Ovary (tissue), 9 donors: Measurements from ENCODE around the gene LMX1B. TPM values are rescaled to one million over a fixed set of nuclear protein-coding genes. Genes with fewer than 3 reads are reported as not detected.

Source experiments
- DNase-seq, 5 donors: peaks; one replicate each; pipeline ENCODE4 v3.0.0-alpha.2; 2019 to 2020
- H3K27ac ChIP-seq, 2 donors: fragments of 200-600 bp; one replicate each; pipeline versions ENCODE4 v1.5.1 to v1.8.0; 2019 to 2022
- H3K27me3 ChIP-seq: fragments of 200-600 bp; one replicate; pipeline ENCODE4 v1.8.0; 2022
- H3K36me3 ChIP-seq: fragments of 200-600 bp; sonication (generic); one replicate; pipeline ENCODE4 v1.5.1; 2019
- H3K4me1 ChIP-seq: one replicate; pipeline ENCODE4 v1.8.1; 2013; ENCODE audit warnings: mild to moderate bottlenecking, moderate library complexity; ENCODE audit not compliant: insufficient read depth
- H3K4me3 ChIP-seq: fragments of 200-600 bp; sonication (generic); one replicate; pipeline ENCODE4 v1.5.1; 2017
- H3K9me3 ChIP-seq, 2 donors: fragments of 200-600 bp in 1 of 2; sonication (generic) in 1 of 2; one replicate each; pipeline versions ENCODE4 v1.5.1 to v1.8.1; 2013 to 2019; ENCODE audit warnings: mild to moderate bottlenecking in 1 of 2, moderate library complexity in 1 of 2
- EP300 ChIP-seq: sonication (generic); formaldehyde crosslinking; IDR thresholded peaks from one replicate; pipeline ENCODE4 v1.6.1; 2017; ENCODE audit warnings: antibody characterized with exemption
- POLR2A ChIP-seq: fragments of 450-650 bp; IDR thresholded peaks from one replicate; pipeline ENCODE4 v1.6.1; 2017; ENCODE audit warnings: antibody characterized with exemption, mild to moderate bottlenecking, moderate library complexity
- WGBS, 3 donors: extraction: QIAGEN DNeasy Blood & Tissue Kit in 1 of 3; methylation state at CpG; one replicate each; pipeline versions ENCODE4 v1.1.5 to v1.1.7; 2013 to 2017; 5-methylcytosine and 5-hydroxymethylcytosine counted together
- intact Hi-C, 4 donors: fragments of 100-400 bp; cut with DNase I; formaldehyde crosslinking; loops; one replicate each; pipeline versions ENCODE4 v1.11.0 to v1.15.1; 2022 to 2023
- polyA plus RNA-seq, 2 donors: library from polyadenylated mRNA; stranded (reverse); fragments of 200-250 nt in 1 of 2; fragments of 350-450 nt in 1 of 2; fragmentation: Illumina TruSeq in 1 of 2; extraction: RNeasy Lipid Tissue Mini Kit (QIAGEN cat#74804) in 1 of 2; gene quantifications; one replicate each; pipeline ENCODE4 v1.2.3, GENCODE V29; 2013 to 2014
- total RNA-seq, 7 donors: library from RNA; depleted of rRNA in 2 of 7; stranded (reverse); fragments of >200 nt in 2 of 7; fragmentation: NEBNext Ultra II Directional in 3 of 7; extraction: Animal tissue kit (Norgen Biotek cat#: 25700) in 3 of 7; gene quantifications; one replicate each; pipeline versions ENCODE4 v1.1.0 to v1.2.4, GENCODE V29; 2016 to 2023
- TF ChIP-seq, protein P1 (sequence below), 3 donors: fragments of 450-650 bp in 2 of 3; fragments of 200-600 bp in 1 of 3; IDR thresholded peaks; one replicate each; pipeline versions ENCODE4 v1.5.1 to v1.8.0; 2016 to 2022; ENCODE audit warnings: antibody characterized with exemption in 3 of 3, mild to moderate bottlenecking in 1 of 3
- donor health status: DM: no; HTN: no; CAD: no; lungs with moderate emphysema.
- donor health status: DM: no; HTN: no; CAD: no.
- donor health status: Bipolar disorder and iron deficiency.
- donor health status: DM: yes; HTN: yes; CAD: no.
- donor health status: DM: no; HTN: no; CAD: no.
- donor health status: DM: yes; HTN: yes; CAD: no.

The LMX1B gene
- total and polyA plus RNA-seq, 9 donors: 0.08 to 0.20 TPM; not detected in 7

DNA sequence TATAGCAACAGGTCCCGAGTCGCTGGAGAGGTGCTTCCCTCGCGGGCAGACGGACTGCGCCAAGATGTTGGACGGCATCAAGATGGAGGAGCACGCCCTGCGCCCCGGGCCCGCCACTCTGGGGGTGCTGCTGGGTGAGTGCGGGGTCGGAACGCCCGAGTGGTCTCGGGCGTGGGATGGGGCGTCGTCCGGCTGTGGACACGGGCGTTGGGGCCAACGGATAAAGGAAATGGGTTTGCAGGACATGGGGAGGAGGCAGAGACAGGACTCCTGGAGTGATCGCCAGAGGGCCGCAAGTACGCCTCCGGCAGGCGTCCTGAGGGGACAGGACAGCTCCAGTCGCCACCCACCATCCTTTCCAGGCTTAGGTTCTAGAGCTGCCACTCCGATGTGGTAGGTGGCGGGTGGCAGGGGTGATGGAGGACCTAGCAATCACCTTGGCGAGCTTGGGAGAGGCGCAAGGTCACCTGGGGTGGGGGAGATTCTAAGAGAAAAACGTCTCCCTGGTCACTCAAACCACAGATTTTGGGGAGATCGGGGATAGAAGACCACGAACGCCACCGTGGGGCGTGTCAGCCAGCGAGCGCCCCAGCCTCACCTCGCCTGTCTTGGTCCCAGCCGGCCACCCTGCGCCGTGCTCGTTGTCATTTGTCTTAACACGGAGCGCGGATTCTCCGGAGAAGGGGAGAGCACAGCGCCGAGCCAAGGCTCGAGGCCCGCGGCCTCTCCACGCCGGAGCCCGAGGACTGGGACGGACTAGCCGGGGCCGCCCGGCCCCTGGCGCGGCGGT is 922 bp downstream of the LMX1B start:
- Histone ChIP-seq H3K4me3 (no peak overlapping the region), H3K27ac (no peak overlapping the region), H3K9me3 (no peaks in the 10 kb centered on the region), H3K27me3 (no peaks in the 10 kb centered on the region), H3K4me1 (peaks cover 10% of the 10 kb centered on the region), H3K36me3 (no peaks in the 10 kb centered on the region)
- DNase-seq: no peak
- intact Hi-C loops: loop anchor here in 3 of 4 donors (5.0 to 10.0 kb wide), 2 partner anchors 168 to 170 kb away; no protein-coding TSS in a partner anchor
- 3 to 5% (median 4%) methylated on average over 45 to 65 of the region's 65 CpGs for WGBS, 3 donors
- TF ChIP-seq, protein P1, sequence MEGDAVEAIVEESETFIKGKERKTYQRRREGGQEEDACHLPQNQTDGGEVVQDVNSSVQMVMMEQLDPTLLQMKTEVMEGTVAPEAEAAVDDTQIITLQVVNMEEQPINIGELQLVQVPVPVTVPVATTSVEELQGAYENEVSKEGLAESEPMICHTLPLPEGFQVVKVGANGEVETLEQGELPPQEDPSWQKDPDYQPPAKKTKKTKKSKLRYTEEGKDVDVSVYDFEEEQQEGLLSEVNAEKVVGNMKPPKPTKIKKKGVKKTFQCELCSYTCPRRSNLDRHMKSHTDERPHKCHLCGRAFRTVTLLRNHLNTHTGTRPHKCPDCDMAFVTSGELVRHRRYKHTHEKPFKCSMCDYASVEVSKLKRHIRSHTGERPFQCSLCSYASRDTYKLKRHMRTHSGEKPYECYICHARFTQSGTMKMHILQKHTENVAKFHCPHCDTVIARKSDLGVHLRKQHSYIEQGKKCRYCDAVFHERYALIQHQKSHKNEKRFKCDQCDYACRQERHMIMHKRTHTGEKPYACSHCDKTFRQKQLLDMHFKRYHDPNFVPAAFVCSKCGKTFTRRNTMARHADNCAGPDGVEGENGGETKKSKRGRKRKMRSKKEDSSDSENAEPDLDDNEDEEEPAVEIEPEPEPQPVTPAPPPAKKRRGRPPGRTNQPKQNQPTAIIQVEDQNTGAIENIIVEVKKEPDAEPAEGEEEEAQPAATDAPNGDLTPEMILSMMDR (IDR thresholded peaks at IDR 0.05): no peak
- TF ChIP-seq EP300 (no peak), POLR2A (no peak)

DNA sequence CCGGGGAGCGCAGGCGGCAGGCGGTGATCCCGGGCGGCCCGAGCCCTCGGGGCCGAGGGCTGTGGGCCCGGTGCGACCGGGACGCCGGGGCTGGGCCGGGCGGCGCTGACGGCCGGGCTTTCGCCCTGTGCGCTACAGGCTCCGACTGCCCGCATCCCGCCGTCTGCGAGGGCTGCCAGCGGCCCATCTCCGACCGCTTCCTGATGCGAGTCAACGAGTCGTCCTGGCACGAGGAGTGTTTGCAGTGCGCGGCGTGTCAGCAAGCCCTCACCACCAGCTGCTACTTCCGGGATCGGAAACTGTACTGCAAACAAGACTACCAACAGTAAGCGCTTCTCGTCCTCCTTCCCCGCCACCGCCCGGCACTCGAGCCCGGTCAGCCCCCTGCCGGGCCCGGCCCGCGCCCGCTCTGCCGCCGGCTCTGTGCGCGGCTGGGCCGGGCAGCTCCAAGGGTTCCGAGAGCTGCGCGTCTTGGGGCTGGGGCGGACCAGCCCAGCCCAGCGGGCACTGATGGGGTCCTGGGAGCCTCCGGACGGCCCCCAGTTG is 1.6 kb downstream of the LMX1B start:
- Histone ChIP-seq H3K4me3 (no peak overlapping the region), H3K27me3 (no peaks in the 10 kb centered on the region), H3K4me1 (peaks cover 10% of the 10 kb centered on the region), H3K36me3 (no peaks in the 10 kb centered on the region), H3K27ac (no peak overlapping the region), H3K9me3 (no peaks in the 10 kb centered on the region)
- TF ChIP-seq, protein P1 (IDR thresholded peaks at IDR 0.05): no peak
- TF ChIP-seq EP300: no peak
- no peak for DNase-seq
- intact Hi-C loops: loop anchor here in 2 of 4 donors (10.0 kb wide), 1 partner anchor 169 kb away; no protein-coding TSS in a partner anchor
- 3 to 4% (median 3%) methylated on average over 38 to 62 of the region's 62 CpGs for WGBS, 3 donors

DNA sequence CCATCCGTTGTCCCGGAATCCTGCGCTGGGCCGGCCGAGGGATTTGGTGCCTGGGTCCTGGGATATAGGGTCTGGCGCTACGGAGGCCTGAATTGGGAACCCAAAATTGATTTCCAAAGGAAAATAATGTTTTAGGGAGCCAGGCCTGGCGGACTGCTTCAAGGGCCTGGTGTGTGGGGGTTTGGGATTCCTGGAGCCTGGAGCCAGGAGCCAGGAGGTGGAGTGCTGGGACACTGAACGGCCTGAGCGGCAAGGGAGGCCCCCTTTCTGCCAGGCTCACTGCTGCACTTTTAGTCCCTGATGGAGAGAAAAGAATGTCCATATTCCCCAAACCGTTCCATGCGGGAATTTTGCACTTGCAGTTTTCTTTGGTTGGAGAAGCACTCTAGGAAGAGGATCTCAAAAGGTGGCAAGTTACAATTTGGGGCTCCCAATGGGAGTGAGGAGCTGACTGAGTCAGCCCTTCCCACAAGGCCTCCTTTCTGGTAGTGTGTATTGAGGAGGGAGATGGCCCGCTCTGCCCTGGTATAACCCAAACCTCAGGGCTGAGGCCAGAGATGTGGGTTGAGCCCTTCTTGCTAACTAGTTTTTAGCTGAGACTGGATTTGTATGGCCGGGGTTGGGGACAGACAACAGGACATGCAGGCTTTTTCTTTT is 2.2 kb downstream of the LMX1B start:
- 48 to 56% (median 55%) methylated on average over 13 to 14 of the region's 14 CpGs for WGBS, 3 donors
- DNase-seq: no peak
- H3K27ac ChIP-seq: no peak overlapping the region
- H3K36me3 ChIP-seq: no peaks in the 10 kb centered on the region
- no peaks in the 10 kb centered on the region for H3K9me3 ChIP-seq
- intact Hi-C loops: loop anchor here in 2 of 4 donors (10.0 kb wide), 1 partner anchor 169 kb away; no protein-coding TSS in a partner anchor
- H3K4me3 ChIP-seq: no peak overlapping the region
- TF ChIP-seq, protein P1 (IDR thresholded peaks at IDR 0.05): no peak
- TF ChIP-seq EP300 (no peak), POLR2A (no peak)
- H3K27me3 ChIP-seq: no peaks in the 10 kb centered on the region
- H3K4me1 ChIP-seq: peaks cover 10% of the 10 kb centered on the region

DNA sequence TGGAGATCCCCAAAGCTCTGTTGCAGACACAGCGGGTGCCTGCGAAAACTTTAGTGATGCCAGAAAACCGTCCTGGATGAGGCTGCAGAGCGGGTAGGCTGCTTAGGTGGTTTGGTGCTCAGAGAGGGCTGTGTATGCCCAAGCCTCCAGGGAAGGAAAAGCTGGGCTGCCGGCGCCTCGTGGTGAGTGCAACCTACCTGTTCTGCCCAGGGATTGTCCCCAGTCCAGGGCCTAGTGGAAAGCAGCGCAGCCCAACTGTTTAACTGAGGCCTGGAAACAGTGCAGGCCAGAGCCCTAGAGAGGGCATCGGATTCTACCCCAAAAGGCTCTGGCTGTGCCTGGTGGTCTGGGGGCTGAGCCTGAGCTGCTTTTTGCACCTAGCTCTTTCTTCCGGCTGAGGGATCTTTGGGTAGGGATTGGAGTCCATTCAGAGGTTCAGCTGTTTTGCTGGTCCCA is 2.8 kb downstream of the LMX1B start:
- Histone ChIP-seq H3K27ac (no peak overlapping the region), H3K4me1 (peaks cover 10% of the 10 kb centered on the region), H3K9me3 (no peaks in the 10 kb centered on the region), H3K4me3 (no peak overlapping the region), H3K27me3 (no peaks in the 10 kb centered on the region), H3K36me3 (no peaks in the 10 kb centered on the region)
- DNase-seq: no peak
- WGBS, 3 donors: 88 to 96% (median 91%) methylated on average over 10 of the region's 10 CpGs
- intact Hi-C loops: loop anchor here in 2 of 4 donors (10.0 kb wide), 1 partner anchor 168 kb away; no protein-coding TSS in a partner anchor
- no peak for TF ChIP-seq EP300
- TF ChIP-seq, protein P1 (IDR thresholded peaks at IDR 0.05): no peak
